GM15510 (cell line): ENCODE measurements around the gene TMEM150B.

Source experiments
- POLR2A ChIP-seq: IDR thresholded peaks from 3 replicates; pipeline ENCODE4 v1.6.1; 2011; ENCODE audit warnings: borderline replicate concordance; ENCODE audit not compliant: insufficient read length; ENCODE audit errors: extremely low read depth

Gene TMEM150B

DNA sequence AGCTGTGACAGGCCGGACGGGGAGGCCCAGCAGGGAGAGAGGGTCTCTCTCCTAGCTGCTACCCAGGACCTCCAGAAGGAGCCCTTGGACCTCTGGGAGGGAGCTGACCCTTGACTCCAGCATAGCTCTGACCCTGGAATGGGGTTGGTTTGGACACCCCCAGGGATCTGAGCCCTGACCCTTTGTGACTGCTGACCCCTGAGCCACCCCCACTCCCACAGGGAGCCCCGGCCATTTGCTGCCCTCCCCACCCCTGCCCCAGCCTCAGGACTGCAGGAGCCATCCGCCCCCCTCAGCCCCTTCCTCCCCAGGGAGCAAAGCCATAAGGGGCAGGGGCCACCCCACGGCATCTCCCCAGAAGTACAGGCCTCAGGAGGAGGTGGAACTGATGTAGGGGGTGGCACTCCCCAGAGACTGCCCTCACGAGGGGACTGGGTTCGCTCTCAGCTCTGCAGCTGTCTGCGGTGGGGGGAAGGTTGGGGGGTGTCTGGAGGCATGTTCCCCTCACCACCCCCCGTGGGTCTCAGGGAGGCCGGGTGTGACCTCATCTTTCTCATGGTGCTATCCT, 22.4 kb upstream of the TMEM150B start:
- TF ChIP-seq POLR2A = no peak

DNA sequence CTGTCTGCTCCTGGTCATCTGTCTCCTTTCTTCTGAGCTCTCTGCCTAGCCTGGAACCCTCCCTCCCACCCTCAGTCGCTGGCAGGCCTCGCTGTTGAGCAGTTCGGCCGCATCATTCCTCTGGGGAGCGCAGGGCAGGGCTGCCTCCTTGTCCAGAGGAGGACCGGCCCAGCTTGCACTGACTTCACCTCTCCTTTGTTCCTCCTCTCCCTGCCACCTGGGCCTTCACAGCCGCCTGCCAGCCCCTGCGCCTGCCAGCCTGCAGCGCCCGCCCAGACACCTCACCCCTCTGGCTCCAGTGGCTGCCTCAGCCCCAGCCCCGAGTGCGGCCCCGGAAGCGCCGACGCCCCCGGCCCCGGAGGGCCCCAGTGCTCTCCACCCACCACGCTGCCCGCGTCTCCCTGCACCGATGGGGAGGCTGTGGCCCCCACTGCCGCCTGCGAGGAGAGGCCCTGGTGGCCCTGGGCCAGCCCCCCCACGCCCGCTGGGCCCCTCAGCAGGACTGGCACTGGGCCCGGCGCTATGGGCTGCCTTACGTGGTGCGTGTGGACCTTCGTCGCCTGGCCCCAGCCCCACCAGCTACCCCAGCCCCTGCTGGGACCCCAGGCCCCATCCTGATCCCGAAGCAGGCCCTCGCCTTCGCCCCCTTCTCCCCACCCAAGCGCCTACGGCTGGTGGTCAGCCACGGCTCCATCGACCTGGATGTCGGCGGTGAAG, 21.7 kb upstream of the TMEM150B start:
- TF ChIP-seq POLR2A = no peak

DNA sequence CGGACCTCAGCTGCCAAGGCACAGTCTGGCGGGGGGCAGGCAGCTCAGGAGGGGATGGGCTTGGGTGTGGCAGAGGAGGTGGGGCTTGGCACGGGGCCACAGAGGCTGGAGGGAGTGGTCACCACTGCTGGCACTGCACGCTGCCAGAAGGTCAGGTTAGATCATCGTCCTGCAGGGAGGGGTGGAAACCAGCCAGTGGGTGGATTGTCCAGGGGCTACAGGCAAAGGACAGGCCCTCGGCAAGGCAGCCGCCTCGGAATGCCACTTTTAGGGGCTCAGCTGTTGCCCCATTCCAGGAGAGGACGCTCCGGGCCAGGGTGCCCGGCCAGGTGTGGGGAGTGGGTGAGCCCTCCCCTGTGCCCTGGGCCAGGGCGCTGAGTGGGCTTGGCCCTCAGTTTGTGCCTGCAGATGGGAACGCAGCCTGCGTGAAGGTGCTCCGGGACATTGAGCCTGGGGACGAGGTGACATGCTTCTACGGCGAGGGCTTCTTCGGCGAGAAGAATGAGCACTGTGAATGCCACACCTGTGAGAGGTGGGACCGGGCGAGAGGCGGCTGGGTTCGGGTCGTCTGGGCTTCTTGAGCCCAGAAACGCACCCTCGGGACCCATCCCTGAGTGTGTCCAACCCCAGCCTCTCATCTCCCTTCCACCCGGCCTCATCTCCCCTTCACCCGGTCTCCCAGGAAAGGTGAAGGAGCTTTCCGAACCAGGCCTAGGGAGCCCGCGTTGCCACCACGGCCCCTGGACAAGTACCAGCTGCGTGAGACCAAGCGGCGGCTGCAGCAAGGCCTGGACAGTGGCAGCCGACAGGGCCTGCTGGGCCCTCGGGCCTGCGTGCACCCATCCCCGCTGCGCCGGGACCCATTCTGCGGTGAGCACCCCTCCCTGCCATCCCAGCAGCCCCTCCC, 20.9 kb upstream of the TMEM150B start:
- no peak for TF ChIP-seq POLR2A

DNA sequence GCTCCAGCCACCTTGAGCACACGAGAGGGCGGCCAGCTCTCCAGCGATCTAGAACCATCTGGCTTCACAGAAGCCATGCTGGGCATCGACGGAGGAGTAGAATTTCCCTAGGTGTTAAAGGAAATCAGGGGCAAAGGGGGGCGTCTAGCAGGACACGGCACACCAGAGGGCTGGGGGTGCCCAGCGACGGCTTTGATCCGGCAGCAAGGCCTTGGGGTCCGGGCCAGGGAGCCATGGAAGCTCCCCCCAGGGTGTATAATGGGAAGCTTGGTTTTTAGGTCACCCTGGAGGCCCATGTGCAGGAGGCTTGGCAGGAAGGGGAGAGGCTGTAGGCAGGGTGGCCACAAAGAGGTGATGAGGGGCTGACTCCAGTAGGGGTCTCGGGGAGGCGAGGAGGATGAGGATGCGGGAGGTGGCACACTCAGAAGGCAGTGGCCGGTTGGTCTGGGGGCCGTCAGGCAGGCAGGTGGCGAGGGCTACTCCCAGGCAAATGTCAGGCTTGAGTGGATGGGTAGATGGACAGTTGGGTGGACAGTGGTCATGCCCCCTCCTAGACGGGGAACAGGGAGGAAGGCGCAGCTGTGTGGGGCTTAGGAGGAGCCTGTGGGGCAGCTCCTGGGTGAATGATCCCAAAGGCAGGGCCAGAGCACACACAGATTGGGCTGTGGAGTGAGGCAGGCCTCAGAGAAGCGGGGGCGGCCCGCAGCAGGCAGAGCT, 20.1 kb upstream of the TMEM150B start:
- TF ChIP-seq POLR2A = no peak

DNA sequence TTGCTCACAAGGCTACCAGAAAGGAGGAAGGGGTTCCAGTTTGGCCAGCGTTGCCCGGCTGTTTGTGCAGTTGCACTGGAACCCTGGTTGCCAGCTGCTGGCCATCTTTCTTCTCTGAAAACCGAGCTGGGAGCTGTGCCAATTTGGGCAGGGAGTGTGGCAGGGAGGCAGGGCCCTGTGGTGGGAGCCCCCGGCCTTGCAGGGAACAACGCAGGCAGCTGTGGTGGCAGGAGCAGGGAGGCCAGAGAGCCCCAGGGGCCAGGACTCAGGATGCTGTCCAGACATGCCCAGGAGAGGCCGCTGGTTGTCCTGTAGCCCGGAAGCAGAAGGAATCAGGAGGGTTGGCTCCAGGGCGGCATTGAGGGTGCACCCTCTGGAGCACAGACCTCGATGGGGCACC, 19.3 kb upstream of the TMEM150B start:
- TF ChIP-seq POLR2A = no peak

DNA sequence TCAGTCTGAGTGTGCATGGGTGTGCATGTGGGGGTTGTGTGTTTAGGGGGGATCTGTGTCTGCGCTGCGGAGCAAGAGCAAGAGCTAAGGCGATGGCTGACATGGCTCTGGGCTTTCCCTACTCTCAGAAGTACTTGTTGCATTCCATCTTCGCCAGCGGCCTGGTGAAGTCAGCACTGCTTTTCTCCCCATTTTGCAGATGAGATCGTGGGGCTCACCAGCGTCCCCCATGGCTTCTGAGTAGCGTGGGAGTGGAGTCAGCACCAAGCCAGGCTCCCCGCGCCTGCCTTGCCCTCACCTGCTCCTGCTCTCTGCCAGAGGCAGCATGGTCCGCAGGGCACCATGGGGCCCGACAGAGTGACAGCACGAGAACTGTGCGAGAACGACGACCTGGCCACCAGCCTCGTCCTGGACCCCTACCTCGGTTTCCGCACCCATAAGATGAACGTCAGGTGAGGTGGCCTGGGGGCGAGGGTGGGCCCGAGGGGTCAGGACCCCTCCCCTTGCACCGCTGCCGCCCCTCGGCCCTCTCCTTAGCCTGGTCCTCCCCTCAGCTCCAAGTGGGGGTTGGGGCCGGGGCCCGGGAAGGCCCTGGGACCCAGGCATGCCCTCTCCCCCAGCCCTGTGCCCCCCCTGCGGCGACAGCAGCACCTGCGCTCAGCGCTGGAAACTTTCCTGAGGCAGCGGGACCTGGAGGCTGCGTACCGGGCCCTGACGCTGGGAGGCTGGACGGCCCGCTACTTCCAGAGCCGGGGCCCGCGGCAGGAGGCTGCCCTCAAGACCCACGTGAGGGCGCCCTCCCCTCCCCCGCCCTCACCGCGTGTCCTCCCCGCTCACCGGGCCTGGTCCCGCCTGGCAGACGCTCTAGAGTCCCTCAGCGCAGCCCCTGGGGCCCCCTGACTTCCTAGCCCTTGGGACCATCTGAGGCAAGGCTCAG, 16.7 kb upstream of the TMEM150B start:
- no peak for TF ChIP-seq POLR2A

DNA sequence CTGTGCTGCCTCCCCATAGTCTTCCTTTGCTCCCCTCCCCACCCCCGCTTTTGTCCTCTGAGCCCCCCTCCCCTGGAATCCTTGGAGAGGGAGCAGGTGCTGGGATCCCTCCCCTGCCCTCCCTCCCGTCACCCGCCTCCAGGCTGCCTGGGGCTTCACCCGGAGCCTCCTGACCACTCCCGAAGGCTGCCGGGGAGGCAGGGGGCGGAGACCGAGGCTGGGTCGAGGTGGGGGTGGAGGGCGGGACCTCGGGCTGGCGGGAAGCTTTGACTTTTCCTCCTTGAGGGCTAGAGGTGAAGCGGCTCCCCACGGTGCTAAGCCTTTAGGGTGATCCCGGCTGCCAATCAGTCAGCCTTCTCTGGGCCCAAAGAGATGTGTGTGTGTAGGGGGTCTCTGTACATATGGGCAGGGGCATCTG, 16.0 kb upstream of the TMEM150B start:
- TF ChIP-seq POLR2A = peak; percentile 24

DNA sequence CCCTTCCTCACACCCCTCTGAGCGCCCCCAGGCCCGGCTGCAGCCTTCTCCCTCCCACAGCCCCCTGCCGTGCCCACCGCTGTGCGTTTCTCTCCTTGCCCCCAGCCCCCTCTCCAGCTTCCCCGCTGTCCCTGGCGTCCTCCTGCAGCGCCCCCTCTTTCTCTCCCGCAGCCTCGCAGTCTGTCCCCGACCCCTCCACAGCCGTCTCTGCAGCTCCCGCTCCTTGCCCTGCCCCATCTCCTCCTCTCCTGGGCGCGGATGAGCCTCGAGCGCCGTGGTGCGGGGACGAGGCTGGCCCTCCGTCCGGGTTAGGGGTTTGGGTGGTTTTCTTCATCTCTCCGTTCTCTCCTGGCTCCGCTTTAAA, 15.6 kb upstream of the TMEM150B start:
- no peak for TF ChIP-seq POLR2A

DNA sequence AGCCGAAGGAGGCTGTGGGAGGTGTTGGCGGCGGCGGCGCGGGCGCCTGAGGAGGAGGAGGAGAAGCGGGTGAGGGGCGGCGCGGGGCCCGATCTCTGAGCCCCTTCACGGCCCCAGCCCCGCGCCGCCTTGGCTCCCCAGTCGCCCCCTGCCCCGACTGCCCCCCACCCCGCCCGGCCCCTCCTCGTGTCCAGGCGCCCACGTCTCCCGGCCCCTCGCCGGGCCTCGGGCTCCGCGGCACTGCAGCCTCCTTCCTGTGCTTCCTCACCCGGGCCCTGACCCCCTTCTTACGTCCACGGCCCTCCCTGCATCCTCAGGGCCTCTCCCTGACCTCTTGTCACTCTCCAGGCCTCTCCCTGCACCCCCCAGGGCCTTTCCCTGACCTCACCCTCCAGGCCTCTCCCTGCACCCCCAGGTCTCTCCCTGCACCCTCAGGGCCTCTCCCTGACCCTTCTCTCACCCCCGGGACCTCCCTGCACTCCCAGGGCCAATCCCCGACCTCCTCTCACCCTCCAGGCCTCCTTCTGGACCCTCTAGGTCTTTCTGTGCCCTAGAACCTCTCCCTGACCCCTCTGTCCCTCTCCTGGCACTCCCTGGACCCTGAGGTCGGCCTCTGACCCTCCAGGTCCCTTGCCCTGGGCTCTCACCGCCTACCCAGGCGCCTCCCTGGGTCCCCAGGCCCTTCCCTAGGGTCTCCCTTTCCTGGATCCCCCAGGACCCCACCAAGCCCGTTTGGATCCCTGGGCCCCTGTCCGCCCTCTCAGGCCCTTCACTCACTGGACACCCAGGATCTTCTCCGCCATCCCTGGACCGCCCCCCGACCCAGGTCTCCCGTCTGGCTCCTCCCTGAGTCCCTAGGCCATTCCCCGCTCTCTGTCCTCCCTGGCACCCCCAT, 15.0 kb upstream of the TMEM150B start:
- peak; percentile 79 for TF ChIP-seq POLR2A

DNA sequence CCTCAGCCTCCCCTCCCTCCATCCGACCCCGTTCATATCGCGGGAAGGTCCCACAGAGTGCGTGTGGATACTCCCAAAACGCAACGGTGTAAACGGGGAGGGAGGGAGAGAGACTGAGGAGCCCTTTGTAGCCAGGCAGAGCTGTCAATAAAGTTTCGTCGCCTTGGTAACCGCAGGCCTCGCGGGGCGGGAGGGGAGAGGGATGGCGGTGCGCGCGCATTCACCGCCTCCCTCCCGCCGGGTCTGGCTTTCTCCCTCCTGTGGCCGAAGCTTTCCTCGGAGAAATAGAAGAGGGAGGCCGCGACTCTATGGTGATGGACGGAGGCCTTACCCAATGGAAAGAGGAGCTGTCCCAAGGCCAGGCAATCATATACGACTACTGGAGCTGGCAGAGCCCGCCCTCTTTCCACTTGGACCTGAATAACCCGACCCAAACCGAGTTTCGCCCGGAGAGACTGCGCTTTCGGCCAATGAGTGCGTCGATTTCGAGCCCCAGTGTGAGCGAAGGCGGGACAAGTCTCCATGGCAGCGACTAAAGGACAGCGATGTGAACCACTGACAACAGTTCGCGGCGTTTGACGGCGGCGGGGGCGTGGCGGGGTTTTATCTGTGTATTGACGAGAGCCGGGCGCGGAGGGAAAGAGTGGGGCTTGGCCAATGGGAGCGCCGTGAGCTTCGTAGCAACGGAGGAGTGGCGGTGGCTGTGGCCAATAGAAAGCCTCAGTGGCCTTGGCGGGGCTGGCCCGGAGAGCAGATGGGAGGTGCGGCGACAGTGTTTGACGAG, 14.2 kb upstream of the TMEM150B start, which contains the start of gene KMT5C:
Gene KMT5C, plus strand, starts transcription at position 772 of the 784 bp plus-strand sequence. CDS start 2,061 bp downstream, outside the sequence.
- no peak for TF ChIP-seq POLR2A

DNA sequence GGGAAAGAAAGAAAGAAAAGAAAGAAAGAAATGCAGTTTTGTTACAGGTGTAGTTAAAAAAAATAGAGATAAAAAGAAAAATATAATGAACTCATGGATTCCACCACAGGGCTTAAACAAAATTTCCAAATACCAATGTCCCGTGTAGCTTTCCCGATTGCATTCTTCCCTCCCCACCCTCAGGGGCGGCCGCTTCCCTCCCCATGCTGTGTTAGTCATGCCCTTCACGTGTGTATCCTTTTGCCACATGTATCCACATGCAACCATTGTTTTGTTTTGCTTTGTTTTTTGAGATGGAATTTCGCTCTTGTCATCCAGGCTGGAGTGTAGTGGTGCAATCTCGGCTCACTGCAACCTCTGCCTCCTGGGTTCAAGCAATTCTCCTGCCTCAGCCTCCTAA, 11.0 kb upstream of the TMEM150B start:
- TF ChIP-seq POLR2A = no peak

DNA sequence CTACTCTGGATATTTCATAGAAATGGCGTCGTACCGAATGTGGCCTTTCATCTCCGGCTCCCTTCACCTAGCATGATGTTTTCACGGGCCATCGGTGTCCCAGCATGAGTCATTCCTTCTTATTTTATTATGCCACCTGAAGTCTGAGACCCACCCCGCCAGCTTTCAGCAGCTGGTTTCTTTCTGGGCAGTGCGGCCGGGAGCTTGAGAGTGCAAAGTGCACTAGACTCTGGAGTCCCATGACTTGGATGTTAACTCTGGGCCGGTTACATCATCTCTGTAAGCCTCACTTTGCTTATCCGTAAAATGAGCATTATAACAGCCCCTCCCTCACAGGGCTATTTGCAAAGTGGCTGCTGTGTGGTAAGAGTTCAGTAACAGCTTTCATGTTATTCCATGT, 8.7 kb upstream of the TMEM150B start:
- no peak for TF ChIP-seq POLR2A
